Epithelial cell of proximal tubule (primary cell): ENCODE results near the gene IQCE. TPM values are rescaled to one million over a fixed set of nuclear protein-coding genes. Genes with fewer than 3 reads are reported as not detected.

ENCODE experiments used
- DNase-seq: peaks from one replicate; pipeline ENCODE4 v3.0.0-alpha.2; 2011; ENCODE audit warnings: low read depth
- H3K4me3 ChIP-seq: 2 replicates; pipeline ENCODE4 v1.5.1; 2011; ENCODE audit warnings: low read depth, mild to moderate bottlenecking, low read length
- CTCF ChIP-seq: conservative IDR thresholded peaks from 2 replicates; pipeline ENCODE4 v1.5.1; 2012; ENCODE audit warnings: low read depth, mild to moderate bottlenecking, low read length
- total RNA-seq: library from RNA; depleted of rRNA; stranded (reverse); fragments of >200 nt; gene quantifications from 2 replicates; pipeline ENCODE4 v1.2.3, GENCODE V29; 2015

IQCE gene
- total RNA-seq, 1 donor from 2014 or later = 25.0 TPM

- H3K4me3 ChIP-seq = no peak overlapping the region
- no peak for DNase-seq
- TF ChIP-seq CTCF = no peak
These were observed 60.3 kb downstream of the IQCE start for GRCh38 chr7:2619116-2619515.

- no peak for TF ChIP-seq CTCF
- no peak for DNase-seq
These were observed 62.5 kb downstream of the IQCE start for GRCh38 chr7:2621061-2621828.

GRCh38 chr7:2621948-2622640, 63.3 kb downstream of the IQCE start:
- no peak for DNase-seq
- H3K4me3 ChIP-seq = no peak overlapping the region
- TF ChIP-seq CTCF = no peak

More at GRCh38 chr7:2621061-2621828, 62.5 kb downstream of the IQCE start:
- H3K4me3 ChIP-seq = no peak overlapping the region

- TF ChIP-seq CTCF = no peak
- H3K4me3 ChIP-seq = no peak overlapping the region
- DNase-seq = no peak
These were observed 64.3 kb downstream of the IQCE start for GRCh38 chr7:2622869-2623697.

- H3K4me3 ChIP-seq = no peak overlapping the region
- no peak for DNase-seq
- TF ChIP-seq CTCF = no peak
These were observed 64.9 kb downstream of the IQCE start for GRCh38 chr7:2623698-2624014.

GRCh38 chr7:2624293-2624886, 65.6 kb downstream of the IQCE start:
- DNase-seq = no peak
- TF ChIP-seq CTCF = no peak
- H3K4me3 ChIP-seq = no peak overlapping the region
